ENCODE results near the gene COLQ. TPM values are rescaled to one million over a fixed set of nuclear protein-coding genes. Genes with fewer than 3 reads are reported as not detected.

COLQ gene
- total RNA-seq, 1 donor from 2014 or later: 1.5 TPM

DNA sequence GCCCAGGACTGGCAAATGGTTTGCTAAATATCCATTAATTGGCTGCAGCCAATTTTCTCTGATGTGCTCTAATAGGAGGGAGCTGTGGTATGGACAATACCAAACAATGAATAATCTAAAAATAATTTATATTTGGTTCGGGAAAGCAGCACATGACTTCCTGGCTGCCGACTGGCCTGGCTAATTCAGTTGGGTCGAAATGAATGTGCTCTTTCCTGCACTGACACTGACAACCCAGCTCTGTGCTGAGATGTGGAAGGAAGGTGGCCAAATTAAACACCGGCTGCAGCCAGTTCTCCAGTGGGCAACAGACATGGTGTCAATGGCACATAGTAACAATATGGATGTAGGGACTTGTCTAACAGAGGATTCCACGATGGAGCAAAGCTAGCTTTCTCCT is 21.1 kb upstream of the COLQ start:
- no peak overlapping the region for H3K4me3 ChIP-seq
- Mint-ChIP-seq H3K4me3 (no peak overlapping the region), H3K36me3 (no peaks in the 10 kb centered on the region), H3K27me3 (ENCODE audit: insufficient read depth, low read depth) (no peaks in the 10 kb centered on the region), H3K9me3 (no peaks in the 10 kb centered on the region), H3K27ac (no peak overlapping the region), H3K4me1 (no peaks in the 10 kb centered on the region)
- H3K9me3 ChIP-seq (ENCODE audit: low read depth): no peaks in the 10 kb centered on the region
- H3K27me3 ChIP-seq: no peaks in the 10 kb centered on the region
- DNase-seq (ENCODE audit: low spot score): no peak
- no peak overlapping the region for H2AFZ ChIP-seq (replicated peaks)
- H3K4me2 ChIP-seq: no peak overlapping the region
- H3K9ac ChIP-seq: no peak overlapping the region
- H3K79me2 ChIP-seq (ENCODE audit: low read depth): no peaks in the 10 kb centered on the region
- no peaks in the 10 kb centered on the region for H4K20me1 ChIP-seq (ENCODE audit: low read depth)
- H3F3A ChIP-seq (ENCODE audit: low read depth): no peaks in the 10 kb centered on the region
- TF ChIP-seq EZH2phosphoT487 (IDR thresholded peaks at IDR 0.05): no peak
- TF ChIP-seq, protein P1, sequence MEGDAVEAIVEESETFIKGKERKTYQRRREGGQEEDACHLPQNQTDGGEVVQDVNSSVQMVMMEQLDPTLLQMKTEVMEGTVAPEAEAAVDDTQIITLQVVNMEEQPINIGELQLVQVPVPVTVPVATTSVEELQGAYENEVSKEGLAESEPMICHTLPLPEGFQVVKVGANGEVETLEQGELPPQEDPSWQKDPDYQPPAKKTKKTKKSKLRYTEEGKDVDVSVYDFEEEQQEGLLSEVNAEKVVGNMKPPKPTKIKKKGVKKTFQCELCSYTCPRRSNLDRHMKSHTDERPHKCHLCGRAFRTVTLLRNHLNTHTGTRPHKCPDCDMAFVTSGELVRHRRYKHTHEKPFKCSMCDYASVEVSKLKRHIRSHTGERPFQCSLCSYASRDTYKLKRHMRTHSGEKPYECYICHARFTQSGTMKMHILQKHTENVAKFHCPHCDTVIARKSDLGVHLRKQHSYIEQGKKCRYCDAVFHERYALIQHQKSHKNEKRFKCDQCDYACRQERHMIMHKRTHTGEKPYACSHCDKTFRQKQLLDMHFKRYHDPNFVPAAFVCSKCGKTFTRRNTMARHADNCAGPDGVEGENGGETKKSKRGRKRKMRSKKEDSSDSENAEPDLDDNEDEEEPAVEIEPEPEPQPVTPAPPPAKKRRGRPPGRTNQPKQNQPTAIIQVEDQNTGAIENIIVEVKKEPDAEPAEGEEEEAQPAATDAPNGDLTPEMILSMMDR (IDR thresholded peaks at IDR 0.05): no peak
- TF ChIP-seq EZH2 (IDR thresholded peaks at IDR 0.05): no peak
- H3K27ac ChIP-seq: no peak overlapping the region
- no peaks in the 10 kb centered on the region for H3K4me1 ChIP-seq
- H3K36me3 ChIP-seq: no peaks in the 10 kb centered on the region

DNA sequence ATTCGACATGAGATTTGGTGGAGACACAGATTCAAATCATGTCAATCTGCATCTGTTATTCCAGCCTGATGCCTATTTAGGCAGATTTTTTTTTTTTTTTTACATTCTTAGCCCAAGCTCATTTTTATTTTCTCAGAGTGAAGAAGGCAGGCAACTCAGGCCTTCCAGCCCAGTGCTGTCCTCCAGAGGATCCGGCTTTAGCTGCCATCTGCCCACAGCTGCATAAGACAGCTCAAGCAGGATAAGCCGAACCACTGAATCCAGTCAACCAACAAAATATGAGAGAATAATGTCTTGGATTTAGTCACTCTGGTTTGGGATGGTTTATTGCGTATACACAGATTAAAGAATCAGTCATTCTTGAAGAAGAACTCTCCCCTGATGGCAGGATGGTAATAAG is 19.9 kb upstream of the COLQ start:
- H3F3A ChIP-seq (ENCODE audit: low read depth): no peaks in the 10 kb centered on the region
- no peak overlapping the region for H3K4me2 ChIP-seq
- Mint-ChIP-seq H3K4me3 (no peak overlapping the region), H3K27ac (no peak overlapping the region), H3K9me3 (no peaks in the 10 kb centered on the region), H3K36me3 (no peaks in the 10 kb centered on the region), H3K4me1 (no peaks in the 10 kb centered on the region), H3K27me3 (ENCODE audit: insufficient read depth, low read depth) (no peaks in the 10 kb centered on the region)
- no peak overlapping the region for H2AFZ ChIP-seq (replicated peaks)
- H3K27me3 ChIP-seq: no peaks in the 10 kb centered on the region
- no peak for DNase-seq (ENCODE audit: low spot score)
- H3K9me3 ChIP-seq (ENCODE audit: low read depth): no peaks in the 10 kb centered on the region
- H3K9ac ChIP-seq: no peak overlapping the region
- no peaks in the 10 kb centered on the region for H3K36me3 ChIP-seq
- no peak overlapping the region for H3K4me3 ChIP-seq
- no peaks in the 10 kb centered on the region for H3K79me2 ChIP-seq (ENCODE audit: low read depth)
- TF ChIP-seq, protein P1 (IDR thresholded peaks at IDR 0.05): no peak
- TF ChIP-seq EZH2phosphoT487 (IDR thresholded peaks at IDR 0.05): no peak
- no peak for TF ChIP-seq EZH2 (IDR thresholded peaks at IDR 0.05)
- H3K27ac ChIP-seq: no peak overlapping the region
- H4K20me1 ChIP-seq (ENCODE audit: low read depth): no peaks in the 10 kb centered on the region
- H3K4me1 ChIP-seq: no peaks in the 10 kb centered on the region

- H3K27ac Mint-ChIP-seq: no peak overlapping the region
- DNase-seq (ENCODE audit: low spot score): no peak
- no peak overlapping the region for H3K4me2 ChIP-seq
- no peak overlapping the region for H3K4me3 ChIP-seq
- H3K9me3 ChIP-seq (ENCODE audit: low read depth): no peaks in the 10 kb centered on the region
- H3K36me3 ChIP-seq: no peaks in the 10 kb centered on the region
- H2AFZ ChIP-seq (replicated peaks): no peak overlapping the region
- no peaks in the 10 kb centered on the region for H4K20me1 ChIP-seq (ENCODE audit: low read depth)
- H3K4me3 Mint-ChIP-seq: no peak overlapping the region
- H3K27ac ChIP-seq: no peak overlapping the region
- no peaks in the 10 kb centered on the region for H3K36me3 Mint-ChIP-seq
- H3K27me3 ChIP-seq: no peaks in the 10 kb centered on the region
- no peaks in the 10 kb centered on the region for H3K4me1 ChIP-seq
- H3F3A ChIP-seq (ENCODE audit: low read depth): no peaks in the 10 kb centered on the region
- no peaks in the 10 kb centered on the region for H3K9me3 Mint-ChIP-seq
- H3K27me3 Mint-ChIP-seq (ENCODE audit: insufficient read depth, low read depth): no peaks in the 10 kb centered on the region
- H3K4me1 Mint-ChIP-seq: no peaks in the 10 kb centered on the region
- no peak overlapping the region for H3K9ac ChIP-seq
- H3K79me2 ChIP-seq (ENCODE audit: low read depth): no peaks in the 10 kb centered on the region
- TF ChIP-seq EZH2 (IDR thresholded peaks at IDR 0.05) (no peak), EZH2phosphoT487 (IDR thresholded peaks at IDR 0.05) (no peak)
- TF ChIP-seq, protein P1 (IDR thresholded peaks at IDR 0.05): no peak
These were observed 17.6 kb upstream of the COLQ start for GRCh38 chr3:15539066-15539465.

All from neural progenitor cell (in vitro differentiated cells).